Measurements from ENCODE around the gene SUPT7L. TPM values are rescaled to one million over a fixed set of nuclear protein-coding genes. Genes with fewer than 3 reads are reported as not detected.
A peak's percentile ranks its signal among the peaks of the same experiment; 100 is the strongest.

Gene SUPT7L
- total and polyA plus RNA-seq, 9 donors = 20.4 to 37.7 (median 24.5) TPM

- Histone ChIP-seq H3K4me3 (no peak overlapping the region), H3K36me3 (no peaks in the 10 kb centered on the region), H3K4me1 (ENCODE audit: insufficient read depth) (peaks cover 20% of the 10 kb centered on the region), H3K27ac (no peak overlapping the region), H3K9me3 (no peaks in the 10 kb centered on the region), H3K27me3 (no peaks in the 10 kb centered on the region)
- peak; percentile 79 to 95 (median 93) for TF ChIP-seq CTCF (IDR thresholded peaks at IDR 0.05)
- no peak for TF ChIP-seq EP300 (IDR thresholded peaks at IDR 0.05)
- DNase-seq = peak; percentile 82 to 93 (median 87)
- 20 to 23% (median 22%) methylated on average over 9 of the region's 9 CpGs for WGBS, 3 donors
- intact Hi-C loops (cut with DNase I) = loop anchor here (2.0 to 10.0 kb wide), 4 partner anchors 71 to 751 kb away; partner anchors contain the start of gene MRPL33 (in 1 of the 4)
These were observed 40.4 kb upstream of the SUPT7L start for GRCh38 chr2:27703638-27704341.

- Histone ChIP-seq H3K4me1 (ENCODE audit: insufficient read depth) (peaks cover 13% of the 10 kb centered on the region), H3K27ac (no peak overlapping the region), H3K9me3 (no peaks in the 10 kb centered on the region), H3K27me3 (no peaks in the 10 kb centered on the region), H3K36me3 (no peaks in the 10 kb centered on the region), H3K4me3 (no peak overlapping the region)
- WGBS, 3 donors = 53 to 78% (median 65%) methylated on average over 1 of the region's 1 CpG
- DNase-seq = no peak
- intact Hi-C loops (cut with DNase I) = loop anchor here (2.0 to 10.0 kb wide), 4 partner anchors 72 to 752 kb away; partner anchors contain the start of gene MRPL33 (in 1 of the 4)
- TF ChIP-seq CTCF (IDR thresholded peaks at IDR 0.05) = no peak
- TF ChIP-seq POLR2A (IDR thresholded peaks at IDR 0.05) = no peak
- TF ChIP-seq EP300 (IDR thresholded peaks at IDR 0.05) = no peak
These were observed 38.9 kb upstream of the SUPT7L start for GRCh38 chr2:27702302-27702701.

- H3K4me1 ChIP-seq (ENCODE audit: insufficient read depth) = peaks cover 9% of the 10 kb centered on the region
- no peaks in the 10 kb centered on the region for H3K36me3 ChIP-seq
- H3K4me3 ChIP-seq = no peak overlapping the region
- no peak for DNase-seq
- no peak for TF ChIP-seq CTCF (IDR thresholded peaks at IDR 0.05)
- TF ChIP-seq POLR2A (IDR thresholded peaks at IDR 0.05) = no peak
- no peak for TF ChIP-seq EP300 (IDR thresholded peaks at IDR 0.05)
- no peaks in the 10 kb centered on the region for H3K9me3 ChIP-seq
- intact Hi-C loops (cut with DNase I) = loop anchor here (2.0 to 10.0 kb wide), 4 partner anchors 73 to 753 kb away; partner anchors contain the start of gene MRPL33 (in 1 of the 4)
- H3K27ac ChIP-seq = no peak overlapping the region
- H3K27me3 ChIP-seq = no peaks in the 10 kb centered on the region
- WGBS, 3 donors = 47 to 71% (median 58%) methylated on average over 5 of the region's 5 CpGs
These were observed 38.3 kb upstream of the SUPT7L start for GRCh38 chr2:27701676-27702075.

- Histone ChIP-seq H3K27ac (no peak overlapping the region), H3K9me3 (no peaks in the 10 kb centered on the region), H3K4me1 (ENCODE audit: insufficient read depth) (no peaks in the 10 kb centered on the region), H3K4me3 (no peak overlapping the region), H3K36me3 (no peaks in the 10 kb centered on the region), H3K27me3 (no peaks in the 10 kb centered on the region)
- WGBS, 3 donors = 55 to 67% (median 66%) methylated on average over 1 of the region's 1 CpG
- DNase-seq = no peak
- TF ChIP-seq CTCF (IDR thresholded peaks at IDR 0.05) (no peak), POLR2A (IDR thresholded peaks at IDR 0.05) (no peak)
- intact Hi-C loops (cut with DNase I) = no loop called here
These were observed 34.2 kb upstream of the SUPT7L start for GRCh38 chr2:27697660-27698059.
